Measurements from ENCODE around the gene CLBA1. TPM values are rescaled to one million over a fixed set of nuclear protein-coding genes. Genes with fewer than 3 reads are reported as not detected.

The CLBA1 gene
- total RNA-seq, 1 donor from 2014 or later = 8.5 TPM

DNA sequence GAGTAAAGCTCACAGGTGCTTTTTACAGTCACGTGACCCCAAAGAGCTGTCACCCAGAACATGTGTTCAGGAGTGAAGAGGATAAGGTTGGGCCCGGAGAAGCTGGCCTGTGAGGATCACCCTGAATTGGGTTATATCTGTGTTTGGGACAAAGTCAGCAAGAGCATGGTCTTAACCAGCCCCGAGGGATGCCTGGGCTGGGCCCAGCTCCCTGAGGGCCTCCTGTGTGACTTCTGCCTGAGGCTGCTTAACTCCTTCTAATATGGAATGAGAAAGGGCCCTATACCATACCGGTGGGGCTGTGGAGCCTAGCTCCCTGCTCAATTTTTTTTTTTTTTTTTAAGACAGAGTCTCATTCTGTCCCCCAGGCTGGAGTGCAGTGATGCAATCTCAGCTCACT is 32.8 kb downstream of the CLBA1 start:
- peaks cover 42% of the 10 kb centered on the region for H3K4me1 ChIP-seq
- peak overlapping the region; percentile 99 for H3K4me3 ChIP-seq
- H4K20me1 ChIP-seq (ENCODE audit: low read depth) = peaks cover 71% of the 10 kb centered on the region
- peaks cover 19% of the 10 kb centered on the region for H3K36me3 Mint-ChIP-seq
- TF ChIP-seq EZH2phosphoT487 (IDR thresholded peaks at IDR 0.05) (no peak), EZH2 (IDR thresholded peaks at IDR 0.05) (no peak)
- TF ChIP-seq, protein P1, sequence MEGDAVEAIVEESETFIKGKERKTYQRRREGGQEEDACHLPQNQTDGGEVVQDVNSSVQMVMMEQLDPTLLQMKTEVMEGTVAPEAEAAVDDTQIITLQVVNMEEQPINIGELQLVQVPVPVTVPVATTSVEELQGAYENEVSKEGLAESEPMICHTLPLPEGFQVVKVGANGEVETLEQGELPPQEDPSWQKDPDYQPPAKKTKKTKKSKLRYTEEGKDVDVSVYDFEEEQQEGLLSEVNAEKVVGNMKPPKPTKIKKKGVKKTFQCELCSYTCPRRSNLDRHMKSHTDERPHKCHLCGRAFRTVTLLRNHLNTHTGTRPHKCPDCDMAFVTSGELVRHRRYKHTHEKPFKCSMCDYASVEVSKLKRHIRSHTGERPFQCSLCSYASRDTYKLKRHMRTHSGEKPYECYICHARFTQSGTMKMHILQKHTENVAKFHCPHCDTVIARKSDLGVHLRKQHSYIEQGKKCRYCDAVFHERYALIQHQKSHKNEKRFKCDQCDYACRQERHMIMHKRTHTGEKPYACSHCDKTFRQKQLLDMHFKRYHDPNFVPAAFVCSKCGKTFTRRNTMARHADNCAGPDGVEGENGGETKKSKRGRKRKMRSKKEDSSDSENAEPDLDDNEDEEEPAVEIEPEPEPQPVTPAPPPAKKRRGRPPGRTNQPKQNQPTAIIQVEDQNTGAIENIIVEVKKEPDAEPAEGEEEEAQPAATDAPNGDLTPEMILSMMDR (IDR thresholded peaks at IDR 0.05) = no peak
- H3K27me3 ChIP-seq = no peaks in the 10 kb centered on the region
- DNase-seq (ENCODE audit: low spot score) = no peak
- H3K27ac Mint-ChIP-seq = no peak overlapping the region
- H3K79me2 ChIP-seq (ENCODE audit: low read depth) = peaks cover 89% of the 10 kb centered on the region
- no peaks in the 10 kb centered on the region for H3K36me3 ChIP-seq
- no peak overlapping the region for H3K9ac ChIP-seq
- peak overlapping the region; percentile 100 for H3K4me2 ChIP-seq
- H3K27ac ChIP-seq = no peak overlapping the region
- no peaks in the 10 kb centered on the region for H3K9me3 Mint-ChIP-seq
- peaks cover 9% of the 10 kb centered on the region for H3K27me3 Mint-ChIP-seq (ENCODE audit: insufficient read depth, low read depth)
- peaks cover 42% of the 10 kb centered on the region for H3F3A ChIP-seq (ENCODE audit: low read depth)
- H3K4me3 Mint-ChIP-seq = peak overlapping the region; percentile 97
- H2AFZ ChIP-seq (replicated peaks) = no peak overlapping the region
- no peaks in the 10 kb centered on the region for H3K9me3 ChIP-seq (ENCODE audit: low read depth)
- peaks cover 68% of the 10 kb centered on the region for H3K4me1 Mint-ChIP-seq

- Histone ChIP-seq H3K4me1 (peaks cover 36% of the 10 kb centered on the region), H3K36me3 (no peaks in the 10 kb centered on the region), H3K4me3 (peak overlapping the region; percentile 99), H3K27ac (peak overlapping the region; percentile 79), H3K9ac (peak overlapping the region; percentile 79), H2AFZ (replicated peaks) (no peak overlapping the region), H3F3A (ENCODE audit: low read depth) (peaks cover 33% of the 10 kb centered on the region), H4K20me1 (ENCODE audit: low read depth) (peaks cover 53% of the 10 kb centered on the region), H3K4me2 (peak overlapping the region; percentile 100), H3K27me3 (no peaks in the 10 kb centered on the region), H3K9me3 (ENCODE audit: low read depth) (no peaks in the 10 kb centered on the region), H3K79me2 (ENCODE audit: low read depth) (peaks cover 71% of the 10 kb centered on the region)
- peak; percentile 73 for DNase-seq (ENCODE audit: low spot score)
- peak overlapping the region; percentile 93 for H3K27ac Mint-ChIP-seq
- H3K27me3 Mint-ChIP-seq (ENCODE audit: insufficient read depth, low read depth) = peaks cover 9% of the 10 kb centered on the region
- H3K4me1 Mint-ChIP-seq = peaks cover 59% of the 10 kb centered on the region
- H3K4me3 Mint-ChIP-seq = peak overlapping the region; percentile 97
- H3K36me3 Mint-ChIP-seq = peaks cover 19% of the 10 kb centered on the region
- TF ChIP-seq, protein P1 (IDR thresholded peaks at IDR 0.05) = peak; percentile 5
- no peak for TF ChIP-seq EZH2phosphoT487 (IDR thresholded peaks at IDR 0.05)
- TF ChIP-seq EZH2 (IDR thresholded peaks at IDR 0.05) = no peak
- H3K9me3 Mint-ChIP-seq = no peaks in the 10 kb centered on the region
These were observed 34.5 kb downstream of the CLBA1 start for GRCh38 chr14:105019861-105020814.

DNA sequence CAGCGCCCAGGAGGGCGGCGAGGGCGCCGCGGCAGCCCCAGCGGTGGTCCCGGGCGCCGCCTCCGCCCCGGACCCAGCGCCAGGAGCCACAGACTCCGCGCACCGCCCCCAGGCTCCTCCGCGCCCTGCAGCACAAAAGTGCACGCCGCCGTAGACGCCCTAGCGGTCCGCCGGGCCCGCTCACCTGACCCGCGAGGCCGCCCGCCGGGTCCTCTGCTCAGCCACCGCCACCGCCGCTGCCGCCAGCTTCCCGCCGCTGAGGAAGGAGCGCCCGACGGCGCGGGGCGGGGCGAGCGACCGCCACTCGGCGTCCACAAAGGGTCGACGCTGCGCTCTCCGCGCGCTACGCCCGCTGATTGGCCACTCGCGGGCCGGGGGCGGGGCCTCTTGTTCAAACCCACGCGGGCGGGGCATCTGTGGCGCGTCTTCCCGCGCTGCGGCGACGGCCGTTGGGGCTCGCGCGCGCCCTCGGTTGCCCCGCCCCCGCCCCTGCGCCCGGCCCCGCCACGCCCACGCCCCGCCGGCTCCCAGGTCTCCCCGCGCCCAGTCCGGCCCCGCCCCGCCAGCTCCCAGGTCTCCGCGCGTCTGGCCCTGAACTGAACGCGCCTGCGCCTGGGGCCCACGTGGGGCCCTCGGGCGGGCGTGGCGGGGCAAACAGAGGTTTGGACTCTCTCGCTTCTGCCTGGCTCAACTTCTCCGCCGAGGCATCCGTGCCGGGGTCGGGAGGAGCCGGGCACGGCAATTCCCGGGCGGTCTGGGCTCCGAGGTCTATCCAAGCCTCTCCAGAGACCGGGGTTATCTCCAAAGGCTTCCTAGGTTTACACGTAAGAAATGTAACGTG is 35.4 kb downstream of the CLBA1 start, which contains the start of gene CDCA4:
CDCA4 (minus strand) TSS at position 269 of the 841 bp plus-strand sequence. CDS start 9,154 bp downstream, outside the sequence.
- Mint-ChIP-seq H3K4me1 (peaks cover 53% of the 10 kb centered on the region), H3K9me3 (no peaks in the 10 kb centered on the region), H3K27ac (peak within 1 kb of the TSS; percentile 97), H3K27me3 (ENCODE audit: insufficient read depth, low read depth) (peaks cover 9% of the 10 kb centered on the region), H3K36me3 (peaks cover 17% of the 10 kb centered on the region), H3K4me3 (peak within 1 kb of the TSS; percentile 97)
- Histone ChIP-seq H3K9ac (peak within 1 kb of the TSS; percentile 79), H3K4me3 (peak within 1 kb of the TSS; percentile 99), H3K27ac (peak within 1 kb of the TSS; percentile 79), H3K4me1 (peaks cover 27% of the 10 kb centered on the region), H4K20me1 (ENCODE audit: low read depth) (peaks cover 44% of the 10 kb centered on the region), H3K4me2 (peak within 1 kb of the TSS; percentile 100), H3K27me3 (no peaks in the 10 kb centered on the region), H3K36me3 (no peaks in the 10 kb centered on the region), H2AFZ (replicated peaks) (peak within 1 kb of the TSS; percentile 48), H3K79me2 (ENCODE audit: low read depth) (peaks cover 62% of the 10 kb centered on the region), H3F3A (ENCODE audit: low read depth) (peaks cover 26% of the 10 kb centered on the region), H3K9me3 (ENCODE audit: low read depth) (no peaks in the 10 kb centered on the region)
- DNase-seq (ENCODE audit: low spot score) = peak; percentile 99
- TF ChIP-seq, protein P1 (IDR thresholded peaks at IDR 0.05) = no peak
- TF ChIP-seq EZH2phosphoT487 (IDR thresholded peaks at IDR 0.05) (no peak), EZH2 (IDR thresholded peaks at IDR 0.05) (no peak)
